Thyroid gland (tissue), 4 donors: Measurements from ENCODE around the gene TSNAX.

ENCODE experiments used
- POLR2A ChIP-seq, 2 donors: fragments of 450-650 bp; IDR thresholded peaks; one replicate each; pipeline ENCODE4 v1.6.1; 2017; ENCODE audit warnings: antibody characterized with exemption in 2 of 2, mild to moderate bottlenecking in 2 of 2, moderate library complexity in 1 of 2
- TF ChIP-seq, protein P1 (sequence below), 6 experiments: fragments of 200-600 bp in 3 of 6; fragments of 450-650 bp in 3 of 6; sonication (generic) in 3 of 6; IDR thresholded peaks; one replicate each; pipeline ENCODE4 v1.5.1; 2016 to 2019; ENCODE audit warnings: antibody characterized with exemption in 6 of 6, mild to moderate bottlenecking in 2 of 6, inconsistent platforms in 1 of 6, moderate library complexity in 1 of 6

DNA sequence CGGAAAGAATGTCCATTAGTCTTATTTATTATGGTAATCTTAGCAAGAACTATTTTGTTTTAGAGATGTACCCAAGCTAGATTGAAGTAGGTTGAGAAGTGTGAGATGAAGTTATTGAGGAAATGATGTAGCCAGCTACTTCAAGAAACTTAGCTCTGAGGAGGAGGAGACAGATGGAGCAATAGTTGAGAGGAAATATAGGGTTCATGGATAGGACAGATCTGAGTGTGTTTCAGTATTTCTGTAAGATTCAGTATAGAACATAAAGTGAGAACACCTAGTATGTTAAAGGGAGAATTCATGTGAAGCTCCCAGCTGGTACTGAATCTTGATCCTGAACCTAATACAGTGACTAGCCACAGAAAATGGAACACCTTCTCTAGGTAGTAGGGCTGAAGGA is 28.9 kb downstream of the TSNAX start:
- TF ChIP-seq, protein P1, sequence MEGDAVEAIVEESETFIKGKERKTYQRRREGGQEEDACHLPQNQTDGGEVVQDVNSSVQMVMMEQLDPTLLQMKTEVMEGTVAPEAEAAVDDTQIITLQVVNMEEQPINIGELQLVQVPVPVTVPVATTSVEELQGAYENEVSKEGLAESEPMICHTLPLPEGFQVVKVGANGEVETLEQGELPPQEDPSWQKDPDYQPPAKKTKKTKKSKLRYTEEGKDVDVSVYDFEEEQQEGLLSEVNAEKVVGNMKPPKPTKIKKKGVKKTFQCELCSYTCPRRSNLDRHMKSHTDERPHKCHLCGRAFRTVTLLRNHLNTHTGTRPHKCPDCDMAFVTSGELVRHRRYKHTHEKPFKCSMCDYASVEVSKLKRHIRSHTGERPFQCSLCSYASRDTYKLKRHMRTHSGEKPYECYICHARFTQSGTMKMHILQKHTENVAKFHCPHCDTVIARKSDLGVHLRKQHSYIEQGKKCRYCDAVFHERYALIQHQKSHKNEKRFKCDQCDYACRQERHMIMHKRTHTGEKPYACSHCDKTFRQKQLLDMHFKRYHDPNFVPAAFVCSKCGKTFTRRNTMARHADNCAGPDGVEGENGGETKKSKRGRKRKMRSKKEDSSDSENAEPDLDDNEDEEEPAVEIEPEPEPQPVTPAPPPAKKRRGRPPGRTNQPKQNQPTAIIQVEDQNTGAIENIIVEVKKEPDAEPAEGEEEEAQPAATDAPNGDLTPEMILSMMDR (IDR thresholded peaks at IDR 0.05): no peak
- TF ChIP-seq POLR2A (IDR thresholded peaks at IDR 0.05): no peak
